ENCODE measurements around the gene BCL2L14. TPM values are rescaled to one million over a fixed set of nuclear protein-coding genes. Genes with fewer than 3 reads are reported as not detected.

BCL2L14 gene
- total RNA-seq, 1 donor = not detected

DNA sequence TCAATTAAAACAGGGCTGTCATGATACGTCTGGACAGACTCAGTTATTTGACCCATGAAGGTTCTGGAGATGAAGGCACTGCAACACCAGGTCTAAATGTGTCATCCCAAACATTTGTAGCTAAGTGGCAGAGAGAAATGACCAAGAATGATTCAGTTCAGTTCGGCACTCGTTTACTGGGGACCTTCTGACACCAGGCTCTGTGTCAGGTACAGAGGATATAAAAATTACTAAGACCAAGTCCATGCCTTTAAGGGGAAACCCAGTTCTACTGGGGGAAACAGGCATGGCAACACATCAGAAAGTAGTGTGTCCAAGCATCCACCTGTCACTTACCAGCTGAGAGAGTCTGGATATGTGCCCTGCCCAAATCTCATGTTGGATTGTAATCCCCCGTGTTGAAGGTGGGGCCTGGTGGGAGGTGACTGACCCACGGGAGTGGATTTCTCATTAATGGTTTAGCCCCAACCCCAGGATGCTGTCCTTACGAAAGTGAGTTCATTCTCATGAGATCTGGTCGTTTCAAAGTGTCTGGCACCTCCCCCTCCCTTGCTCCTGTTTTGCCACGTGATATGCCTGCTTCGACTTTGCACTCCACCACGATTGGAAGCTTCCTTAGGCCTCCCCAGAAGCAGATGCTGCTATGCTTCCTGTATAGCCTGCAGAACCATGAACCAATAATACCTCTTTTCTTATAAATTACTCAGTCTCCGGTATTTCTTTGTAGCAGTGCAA is 41.9 kb upstream of the BCL2L14 start:
- TF ChIP-seq, protein P1, sequence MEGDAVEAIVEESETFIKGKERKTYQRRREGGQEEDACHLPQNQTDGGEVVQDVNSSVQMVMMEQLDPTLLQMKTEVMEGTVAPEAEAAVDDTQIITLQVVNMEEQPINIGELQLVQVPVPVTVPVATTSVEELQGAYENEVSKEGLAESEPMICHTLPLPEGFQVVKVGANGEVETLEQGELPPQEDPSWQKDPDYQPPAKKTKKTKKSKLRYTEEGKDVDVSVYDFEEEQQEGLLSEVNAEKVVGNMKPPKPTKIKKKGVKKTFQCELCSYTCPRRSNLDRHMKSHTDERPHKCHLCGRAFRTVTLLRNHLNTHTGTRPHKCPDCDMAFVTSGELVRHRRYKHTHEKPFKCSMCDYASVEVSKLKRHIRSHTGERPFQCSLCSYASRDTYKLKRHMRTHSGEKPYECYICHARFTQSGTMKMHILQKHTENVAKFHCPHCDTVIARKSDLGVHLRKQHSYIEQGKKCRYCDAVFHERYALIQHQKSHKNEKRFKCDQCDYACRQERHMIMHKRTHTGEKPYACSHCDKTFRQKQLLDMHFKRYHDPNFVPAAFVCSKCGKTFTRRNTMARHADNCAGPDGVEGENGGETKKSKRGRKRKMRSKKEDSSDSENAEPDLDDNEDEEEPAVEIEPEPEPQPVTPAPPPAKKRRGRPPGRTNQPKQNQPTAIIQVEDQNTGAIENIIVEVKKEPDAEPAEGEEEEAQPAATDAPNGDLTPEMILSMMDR (IDR thresholded peaks at IDR 0.05; ENCODE audit: insufficient read depth, low read length) = no peak
- no peak overlapping the region for H3K4me3 ChIP-seq (ENCODE audit: low read depth, low read length)
- no peak for DNase-seq (ENCODE audit: low read depth)

DNA sequence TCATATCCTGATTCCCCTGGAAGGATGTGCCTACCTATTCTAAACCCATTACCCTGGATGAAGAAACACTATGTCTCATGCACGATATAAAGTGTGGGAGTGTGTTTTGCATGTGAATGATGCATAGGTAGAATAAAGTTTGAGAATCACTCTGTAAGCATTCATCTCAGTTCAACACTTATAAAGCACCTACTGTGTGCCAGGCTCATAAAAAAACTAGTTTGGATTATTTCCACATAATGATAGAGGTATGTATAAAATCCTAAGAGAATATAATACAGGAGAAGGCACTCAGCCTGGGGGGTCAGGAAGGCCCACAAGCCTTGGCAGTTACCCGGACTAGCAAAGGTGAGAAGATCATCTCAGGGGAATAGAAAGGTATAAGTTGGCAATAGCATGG is 41.1 kb upstream of the BCL2L14 start:
- TF ChIP-seq, protein P1 (IDR thresholded peaks at IDR 0.05; ENCODE audit: insufficient read depth, low read length) = no peak
- H3K4me3 ChIP-seq (ENCODE audit: low read depth, low read length) = no peak overlapping the region
- no peak for DNase-seq (ENCODE audit: low read depth)

DNA sequence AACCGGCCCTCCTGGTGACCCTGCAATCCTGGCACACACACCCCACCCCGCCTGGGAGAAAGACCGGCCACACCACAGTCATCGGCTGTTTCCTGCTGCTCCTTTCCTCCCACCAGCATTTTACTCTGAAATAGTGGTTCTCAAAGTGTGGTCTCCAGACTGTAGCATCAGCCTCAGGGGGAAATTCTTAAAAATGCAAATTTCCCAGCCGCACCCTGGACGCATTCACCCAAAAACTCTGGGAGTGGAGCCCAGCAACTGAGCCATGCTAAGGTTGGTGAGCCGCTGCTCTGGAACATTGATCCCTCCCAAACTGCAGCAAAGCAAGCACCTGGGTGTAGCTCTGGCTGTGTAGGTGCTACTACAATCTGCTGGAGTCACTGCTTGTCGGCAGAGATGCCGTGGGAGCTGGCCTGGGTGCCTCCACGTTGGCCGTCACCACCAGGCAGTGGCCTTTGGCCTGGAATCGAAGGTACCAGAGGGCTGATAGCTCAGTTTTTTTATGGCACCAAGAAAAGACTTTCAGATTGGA is 38.4 kb upstream of the BCL2L14 start:
- TF ChIP-seq, protein P1 (IDR thresholded peaks at IDR 0.05; ENCODE audit: insufficient read depth, low read length) = no peak
- no peak overlapping the region for H3K4me3 ChIP-seq (ENCODE audit: low read depth, low read length)
- DNase-seq (ENCODE audit: low read depth) = no peak

DNA sequence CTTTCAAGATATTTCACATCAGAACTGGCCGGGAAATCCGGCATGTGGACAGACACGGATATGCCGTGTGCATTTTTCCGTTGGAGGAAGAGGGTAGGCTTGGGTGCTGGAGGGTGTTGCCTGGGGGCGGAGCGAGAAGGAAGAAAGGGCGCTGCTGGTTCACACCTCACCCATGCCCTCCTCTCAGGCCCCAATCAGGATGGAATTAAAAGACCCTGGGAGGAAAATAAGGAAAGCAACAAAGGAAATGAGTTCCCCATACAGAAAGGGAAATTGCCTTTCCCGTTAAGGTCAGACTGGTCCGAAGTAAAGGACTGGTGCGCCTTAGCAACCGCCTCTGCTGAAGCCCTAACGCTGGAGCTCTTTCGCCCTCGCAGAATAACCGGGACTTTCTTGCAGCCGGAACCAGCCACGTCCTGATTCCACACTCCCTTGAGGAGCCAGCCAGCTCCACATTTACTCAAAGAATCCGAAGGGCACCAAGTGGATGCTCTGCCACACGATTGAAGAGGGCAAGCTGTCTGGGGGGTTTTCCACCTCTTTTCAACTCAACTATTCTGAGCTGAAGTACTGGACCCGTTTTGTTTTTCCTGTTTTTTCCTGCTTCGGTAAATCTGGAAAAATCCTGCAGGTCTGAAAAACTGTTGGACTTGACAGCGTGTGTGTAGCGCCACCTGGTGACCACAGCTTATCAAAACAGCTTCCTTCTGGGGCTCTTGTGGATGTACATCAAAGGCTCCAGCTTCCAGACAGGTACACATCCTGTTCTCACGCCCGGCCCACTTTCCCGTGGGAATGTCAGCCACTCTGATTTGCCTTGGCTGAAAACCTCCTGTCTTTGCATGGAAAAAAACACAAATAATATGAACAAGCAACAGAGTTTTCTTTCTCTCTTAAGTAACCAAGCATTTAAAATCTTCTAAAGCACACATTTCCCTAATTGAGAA is 37.6 kb upstream of the BCL2L14 start:
- peak; percentile 94 for DNase-seq (ENCODE audit: low read depth)
- TF ChIP-seq, protein P1 (IDR thresholded peaks at IDR 0.05; ENCODE audit: insufficient read depth, low read length) = peak; percentile 85
- H3K4me3 ChIP-seq (ENCODE audit: low read depth, low read length) = peak overlapping the region; percentile 64

DNA sequence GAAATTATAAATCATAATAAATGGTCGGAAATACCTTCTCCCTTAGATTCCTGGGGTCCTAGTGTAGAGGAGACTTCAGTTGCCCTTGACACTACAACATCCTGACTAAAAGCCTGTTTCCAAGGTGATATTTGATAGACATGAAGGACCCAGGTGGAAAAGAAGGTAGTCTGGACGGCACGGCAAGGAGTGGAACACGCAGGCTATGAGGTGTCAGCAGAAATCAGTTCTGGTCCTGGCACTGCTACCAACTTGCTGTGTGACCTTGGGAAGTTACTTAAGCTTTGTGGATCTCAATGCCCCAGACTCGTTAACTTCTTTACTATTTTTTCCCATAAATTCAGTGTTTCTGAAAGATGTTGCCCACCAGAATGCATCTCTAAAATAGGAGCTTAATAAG is 36.9 kb upstream of the BCL2L14 start:
- H3K4me3 ChIP-seq (ENCODE audit: low read depth, low read length) = no peak overlapping the region
- TF ChIP-seq, protein P1 (IDR thresholded peaks at IDR 0.05; ENCODE audit: insufficient read depth, low read length) = no peak
- DNase-seq (ENCODE audit: low read depth) = no peak

DNA sequence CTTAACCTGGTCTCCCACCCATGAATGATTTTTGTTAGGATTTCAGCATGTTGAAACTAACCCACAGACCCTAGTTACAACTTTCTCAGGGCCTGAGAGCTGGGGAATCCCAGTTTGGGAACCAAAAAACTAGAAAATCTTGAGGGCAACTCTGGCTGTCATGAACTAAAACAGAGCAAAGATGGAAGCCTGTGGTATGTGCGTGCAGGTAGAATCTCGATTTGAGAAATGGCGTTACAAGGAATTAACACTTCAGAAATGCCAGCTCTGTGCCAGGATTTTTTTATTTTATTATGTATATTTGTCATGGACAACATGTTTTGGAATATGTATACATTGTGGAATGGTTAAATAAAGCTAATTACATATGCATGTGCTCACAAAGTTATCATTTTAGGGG is 36.4 kb upstream of the BCL2L14 start:
- no peak overlapping the region for H3K4me3 ChIP-seq (ENCODE audit: low read depth, low read length)
- TF ChIP-seq, protein P1 (IDR thresholded peaks at IDR 0.05; ENCODE audit: insufficient read depth, low read length) = no peak
- DNase-seq (ENCODE audit: low read depth) = no peak

Data from fibroblast of the aortic adventitia (primary cell).